A549 treated with GW870086 at 1 μM for 4 hours (cell line): ENCODE data around the gene TNFAIP6. TPM values are rescaled to one million over a fixed set of nuclear protein-coding genes. Genes with fewer than 3 reads are reported as not detected.

Experiments
- total RNA-seq: library from RNA; stranded (reverse); fragments of 200-300 nt; extraction: Qiagen RNA extraction; gene quantifications from 5 replicates; pipeline ENCODE4 v1.2.3, GENCODE V29; 2022; ENCODE audit warnings: low read depth

TNFAIP6 gene, protein sequence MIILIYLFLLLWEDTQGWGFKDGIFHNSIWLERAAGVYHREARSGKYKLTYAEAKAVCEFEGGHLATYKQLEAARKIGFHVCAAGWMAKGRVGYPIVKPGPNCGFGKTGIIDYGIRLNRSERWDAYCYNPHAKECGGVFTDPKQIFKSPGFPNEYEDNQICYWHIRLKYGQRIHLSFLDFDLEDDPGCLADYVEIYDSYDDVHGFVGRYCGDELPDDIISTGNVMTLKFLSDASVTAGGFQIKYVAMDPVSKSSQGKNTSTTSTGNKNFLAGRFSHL
- 0.33 to 1.4 TPM (median 1.2 TPM) in 5 replicates for total RNA-seq

DNA sequence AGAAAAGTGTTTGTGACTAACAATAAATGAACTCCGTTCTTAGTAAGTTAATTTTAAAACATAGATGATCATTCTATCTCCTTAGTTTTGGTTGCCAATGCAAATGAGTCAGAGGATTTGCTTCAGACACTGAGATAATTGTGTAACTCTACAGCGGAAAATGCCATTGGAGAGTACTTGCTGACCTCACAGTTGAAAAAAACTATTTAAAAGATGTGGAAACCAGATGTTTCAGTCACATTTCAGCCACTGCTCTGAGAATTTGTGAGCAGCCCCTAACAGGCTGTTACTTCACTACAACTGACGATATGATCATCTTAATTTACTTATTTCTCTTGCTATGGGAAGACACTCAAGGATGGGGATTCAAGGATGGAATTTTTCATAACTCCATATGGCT is at the start of gene TNFAIP6:
TSS of gene TNFAIP6 (plus strand) at position 234 of the 400 bp plus-strand sequence. CDS start at position 309, 75 bp downstream.

GRCh38 chr2:151409601-151410484 is 52.5 kb downstream of the TNFAIP6 start, which contains the start of gene RIF1:
Gene RIF1 (plus strand): TSS chr2:151409902. CDS start chr2:151410424, 522 bp downstream.

Other genes starting within 250 kb of the TNFAIP6 start
- gene RBM43, start 95.7 kb upstream of the TNFAIP6 start, total RNA-seq: 1.9 to 3.5 TPM (median 3.3 TPM) in 5 replicates
- gene NMI, start 67.9 kb upstream of the TNFAIP6 start, total RNA-seq: 11.7 to 12.6 TPM (median 12.2 TPM) in 5 replicates
- 11.7 to 21.8 TPM (median 20.0 TPM) in 5 replicates for gene RIF1, start 52.3 kb downstream of the TNFAIP6 start, total RNA-seq